Osteocyte (in vitro differentiated cells): Measurements from ENCODE around the gene VWF. TPM values are rescaled to one million over a fixed set of nuclear protein-coding genes. Genes with fewer than 3 reads are reported as not detected.
"Not testable (repeated sequence)": the region's sequence is repeated elsewhere in the genome, so short reads cannot be mapped to it uniquely, and the experiment has no call there.

Experiments used
- DNase-seq: peaks from one replicate; pipeline ENCODE4 v3.0.0; 2021; ENCODE audit warnings: mixed read lengths; ENCODE audit not compliant: unreplicated experiment; ENCODE audit errors: extremely low spot score
- H3K27ac Mint-ChIP-seq: one replicate; pipeline ENCODE4 v1.8.0; 2021; ENCODE audit warnings: mild to moderate bottlenecking, mixed read lengths; ENCODE audit not compliant: unreplicated experiment
- H3K27me3 Mint-ChIP-seq: one replicate; pipeline ENCODE4 v1.8.0; 2021; ENCODE audit warnings: mixed read lengths; ENCODE audit not compliant: unreplicated experiment
- H3K36me3 Mint-ChIP-seq: one replicate; pipeline ENCODE4 v1.8.0; 2021; ENCODE audit warnings: mixed read lengths; ENCODE audit not compliant: unreplicated experiment
- H3K4me1 Mint-ChIP-seq: one replicate; pipeline ENCODE4 v1.8.0; 2021; ENCODE audit warnings: mixed read lengths; ENCODE audit not compliant: unreplicated experiment
- H3K4me3 Mint-ChIP-seq: one replicate; pipeline ENCODE4 v1.8.0; 2021; ENCODE audit warnings: mild to moderate bottlenecking, moderate library complexity, mixed read lengths; ENCODE audit not compliant: unreplicated experiment
- H3K9me3 Mint-ChIP-seq: one replicate; pipeline ENCODE4 v1.8.0; 2021; ENCODE audit warnings: mixed read lengths; ENCODE audit not compliant: unreplicated experiment
- total RNA-seq: library from RNA; stranded (reverse); gene quantifications from 2 replicates; pipeline ENCODE4 v1.2.1, GENCODE V29; 2021
- TF ChIP-seq, protein P1 (sequence below): fragments of 200-600 bp; sonication (generic); IDR thresholded peaks from 2 replicates; pipeline ENCODE4 v1.5.0; 2021; ENCODE audit warnings: antibody characterized with exemption, mild to moderate bottlenecking, moderate library complexity

Gene VWF
- total RNA-seq, 1 donor from 2014 or later: 0.13 TPM

DNA sequence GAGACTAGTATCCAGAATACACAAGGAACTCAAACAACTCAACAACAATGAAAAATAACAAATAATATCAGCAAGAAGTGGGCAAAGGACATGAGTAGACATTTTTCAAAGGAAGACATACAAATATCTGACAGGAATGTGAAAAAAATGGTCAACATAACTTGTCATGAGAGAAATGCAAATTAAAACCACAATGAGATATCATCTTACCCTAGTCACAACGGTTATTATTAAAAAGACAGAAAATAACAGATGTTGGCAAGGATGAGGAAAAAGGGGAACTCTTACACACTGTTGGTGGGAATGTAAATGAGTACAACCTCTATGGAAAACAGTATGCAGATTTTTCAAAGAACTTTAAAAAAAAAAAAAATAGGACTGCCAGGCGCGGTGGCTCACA is 20.4 kb downstream of the VWF start:
- peaks cover 9% of the 10 kb centered on the region for H3K4me1 Mint-ChIP-seq
- no peaks in the 10 kb centered on the region for H3K27me3 Mint-ChIP-seq
- no peaks in the 10 kb centered on the region for H3K9me3 Mint-ChIP-seq
- H3K4me3 Mint-ChIP-seq: no peak overlapping the region
- DNase-seq: no peak
- TF ChIP-seq, protein P1, sequence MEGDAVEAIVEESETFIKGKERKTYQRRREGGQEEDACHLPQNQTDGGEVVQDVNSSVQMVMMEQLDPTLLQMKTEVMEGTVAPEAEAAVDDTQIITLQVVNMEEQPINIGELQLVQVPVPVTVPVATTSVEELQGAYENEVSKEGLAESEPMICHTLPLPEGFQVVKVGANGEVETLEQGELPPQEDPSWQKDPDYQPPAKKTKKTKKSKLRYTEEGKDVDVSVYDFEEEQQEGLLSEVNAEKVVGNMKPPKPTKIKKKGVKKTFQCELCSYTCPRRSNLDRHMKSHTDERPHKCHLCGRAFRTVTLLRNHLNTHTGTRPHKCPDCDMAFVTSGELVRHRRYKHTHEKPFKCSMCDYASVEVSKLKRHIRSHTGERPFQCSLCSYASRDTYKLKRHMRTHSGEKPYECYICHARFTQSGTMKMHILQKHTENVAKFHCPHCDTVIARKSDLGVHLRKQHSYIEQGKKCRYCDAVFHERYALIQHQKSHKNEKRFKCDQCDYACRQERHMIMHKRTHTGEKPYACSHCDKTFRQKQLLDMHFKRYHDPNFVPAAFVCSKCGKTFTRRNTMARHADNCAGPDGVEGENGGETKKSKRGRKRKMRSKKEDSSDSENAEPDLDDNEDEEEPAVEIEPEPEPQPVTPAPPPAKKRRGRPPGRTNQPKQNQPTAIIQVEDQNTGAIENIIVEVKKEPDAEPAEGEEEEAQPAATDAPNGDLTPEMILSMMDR: no peak
- peak overlapping the region; percentile 25 for H3K27ac Mint-ChIP-seq
- H3K36me3 Mint-ChIP-seq: no peaks in the 10 kb centered on the region

DNA sequence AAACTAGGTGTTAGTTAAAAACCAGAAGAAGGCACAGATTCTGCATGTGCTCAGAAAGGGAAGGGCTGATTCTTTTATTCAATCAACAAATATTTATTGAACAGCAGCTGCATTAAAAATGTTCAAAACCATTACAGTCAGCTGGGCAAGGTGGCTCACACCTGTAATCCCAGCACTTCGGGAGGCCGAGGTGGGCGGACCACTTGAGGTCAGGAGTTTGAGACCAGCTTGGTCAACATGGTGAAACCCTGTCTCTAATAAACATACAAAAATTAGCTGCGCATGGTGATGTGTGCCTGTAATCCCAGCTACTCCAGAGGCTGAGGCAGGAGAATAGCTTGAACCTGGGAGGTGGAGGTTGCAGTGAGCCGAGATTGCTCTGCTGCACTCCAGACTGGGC is 22.4 kb downstream of the VWF start:
- not testable (repeated sequence) for DNase-seq, H3K4me1 Mint-ChIP-seq, H3K9me3 Mint-ChIP-seq, H3K4me3 Mint-ChIP-seq, H3K27me3 Mint-ChIP-seq, H3K27ac Mint-ChIP-seq, H3K36me3 Mint-ChIP-seq

- H3K36me3 Mint-ChIP-seq: no peaks in the 10 kb centered on the region
- H3K4me3 Mint-ChIP-seq: no peak overlapping the region
- H3K9me3 Mint-ChIP-seq: no peaks in the 10 kb centered on the region
- H3K27ac Mint-ChIP-seq: no peak overlapping the region
- peaks cover 9% of the 10 kb centered on the region for H3K4me1 Mint-ChIP-seq
- DNase-seq: no peak
- TF ChIP-seq, protein P1: no peak
- no peaks in the 10 kb centered on the region for H3K27me3 Mint-ChIP-seq
Observed at GRCh38 chr12:6099316-6099715, 25.2 kb downstream of the VWF start.

- H3K27me3 Mint-ChIP-seq: no peaks in the 10 kb centered on the region
- peaks cover 14% of the 10 kb centered on the region for H3K4me1 Mint-ChIP-seq
- H3K36me3 Mint-ChIP-seq: no peaks in the 10 kb centered on the region
- H3K27ac Mint-ChIP-seq: no peak overlapping the region
- H3K4me3 Mint-ChIP-seq: no peak overlapping the region
- DNase-seq: no peak
- peaks cover 5% of the 10 kb centered on the region for H3K9me3 Mint-ChIP-seq
- TF ChIP-seq, protein P1: no peak
Observed at GRCh38 chr12:6097411-6097810, 27.1 kb downstream of the VWF start.

GRCh38 chr12:6096527-6096926 is 27.9 kb downstream of the VWF start:
- Mint-ChIP-seq H3K4me3 (no peak overlapping the region), H3K27ac (no peak overlapping the region), H3K4me1 (peaks cover 18% of the 10 kb centered on the region), H3K36me3 (no peaks in the 10 kb centered on the region), H3K27me3 (no peaks in the 10 kb centered on the region), H3K9me3 (peaks cover 5% of the 10 kb centered on the region)
- TF ChIP-seq, protein P1: no peak
- DNase-seq: no peak

DNA sequence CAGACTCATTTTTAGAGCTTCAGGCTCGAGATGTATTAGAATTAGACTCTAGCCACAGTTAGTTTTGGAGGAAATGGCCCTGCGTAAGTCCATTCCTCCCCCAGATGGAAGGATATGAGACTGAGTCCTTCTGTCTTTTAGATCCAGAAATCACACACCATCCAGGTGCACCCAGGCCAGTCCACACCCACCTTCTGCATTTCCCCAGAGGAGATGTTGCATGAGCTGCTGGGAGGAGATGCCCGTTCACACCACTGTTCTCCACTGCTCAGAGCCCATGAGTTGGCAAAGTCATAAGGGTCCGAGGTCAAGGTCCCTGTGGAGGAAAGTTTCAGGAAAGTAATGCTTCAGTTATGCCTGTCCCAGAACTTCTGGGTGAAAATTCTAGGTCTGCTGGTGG is 29.2 kb downstream of the VWF start:
- no peak overlapping the region for H3K27ac Mint-ChIP-seq
- H3K36me3 Mint-ChIP-seq: no peaks in the 10 kb centered on the region
- no peaks in the 10 kb centered on the region for H3K27me3 Mint-ChIP-seq
- DNase-seq: no peak
- peaks cover 30% of the 10 kb centered on the region for H3K4me1 Mint-ChIP-seq
- no peak overlapping the region for H3K4me3 Mint-ChIP-seq
- peaks cover 5% of the 10 kb centered on the region for H3K9me3 Mint-ChIP-seq
- TF ChIP-seq, protein P1: no peak
